Measurements from ENCODE around the gene CMTM5. TPM values are rescaled to one million over a fixed set of nuclear protein-coding genes. Genes with fewer than 3 reads are reported as not detected.
"Not testable (repeated sequence)": the region's sequence is repeated elsewhere in the genome, so short reads cannot be mapped to it uniquely, and the experiment has no call there.

CMTM5 gene
- total RNA-seq, 4 donors from 2014 or later, result 0.76 TPM; not detected in 3

GRCh38 chr14:23423657-23424056 lies 46.8 kb downstream of the CMTM5 start:
- DNase-seq (ENCODE audit: low spot score in 2 of 2), result no peak
- Histone ChIP-seq H3K9me3 (no peaks in the 10 kb centered on the region), H3K36me3 (no peaks in the 10 kb centered on the region), H3K4me3 (no peak overlapping the region), H3K27ac (no peak overlapping the region), H3K27me3 (peaks cover 4% of the 10 kb centered on the region), H3K4me1 (no peaks in the 10 kb centered on the region)
- TF ChIP-seq CTCF (IDR thresholded peaks at IDR 0.05), result no peak
- TF ChIP-seq POLR2A (IDR thresholded peaks at IDR 0.05), result no peak
- TF ChIP-seq POLR2AphosphoS5 (IDR thresholded peaks at IDR 0.05), result no peak
- no peak for TF ChIP-seq EP300 (IDR thresholded peaks at IDR 0.05)
- 87% methylated on average over 6 of the region's 6 CpGs for WGBS

- DNase-seq (ENCODE audit: low spot score in 2 of 2), result no peak
- no peak overlapping the region for H3K27ac ChIP-seq
- no peak overlapping the region for H3K4me3 ChIP-seq
- no peaks in the 10 kb centered on the region for H3K9me3 ChIP-seq
- 75% methylated on average over 10 of the region's 10 CpGs for WGBS
- no peaks in the 10 kb centered on the region for H3K4me1 ChIP-seq
- peaks cover 4% of the 10 kb centered on the region for H3K27me3 ChIP-seq
- no peak for TF ChIP-seq POLR2AphosphoS5 (IDR thresholded peaks at IDR 0.05)
- TF ChIP-seq CTCF (IDR thresholded peaks at IDR 0.05), result no peak
- TF ChIP-seq EP300 (IDR thresholded peaks at IDR 0.05), result no peak
- TF ChIP-seq POLR2A (IDR thresholded peaks at IDR 0.05), result no peak
- no peaks in the 10 kb centered on the region for H3K36me3 ChIP-seq
Observed at GRCh38 chr14:23425169-23425568, 48.3 kb downstream of the CMTM5 start.

- H3K4me1 ChIP-seq; H3K27ac ChIP-seq; H3K36me3 ChIP-seq; H3K9me3 ChIP-seq; DNase-seq (ENCODE audit: low spot score in 2 of 2); H3K4me3 ChIP-seq; H3K27me3 ChIP-seq: not testable (repeated sequence)
- 97% methylated on average over 4 of the region's 6 CpGs for WGBS
Observed at GRCh38 chr14:23425798-23426197, 49.0 kb downstream of the CMTM5 start.

- H3K4me3 ChIP-seq, result no peak overlapping the region
- H3K36me3 ChIP-seq, result no peaks in the 10 kb centered on the region
- H3K9me3 ChIP-seq, result no peaks in the 10 kb centered on the region
- WGBS, result 81% methylated on average over 8 of the region's 13 CpGs
- DNase-seq (ENCODE audit: low spot score in 2 of 2), result peak; percentile 50 to 53
- H3K27me3 ChIP-seq, result peaks cover 4% of the 10 kb centered on the region
- no peak overlapping the region for H3K27ac ChIP-seq
- no peaks in the 10 kb centered on the region for H3K4me1 ChIP-seq
- TF ChIP-seq EP300 (IDR thresholded peaks at IDR 0.05), result no peak
- no peak for TF ChIP-seq CTCF (IDR thresholded peaks at IDR 0.05)
- no peak for TF ChIP-seq POLR2AphosphoS5 (IDR thresholded peaks at IDR 0.05)
- TF ChIP-seq POLR2A (IDR thresholded peaks at IDR 0.05), result no peak
Observed at GRCh38 chr14:23428686-23429495, 52.0 kb downstream of the CMTM5 start.

Other genes with a start within 250 kb of the CMTM5 start
- gene SLC7A8, start 193.4 kb upstream of the CMTM5 start, total RNA-seq, result 10 to 100 TPM; 45.2 to 67.7 (median 53.2) TPM
- not detected for gene RNF212B, start 139.1 kb upstream of the CMTM5 start, total RNA-seq
- gene HOMEZ, start 90.9 kb upstream of the CMTM5 start, total RNA-seq, result 10 to 100 TPM in 1 of 4 donors, 1 to 10 TPM in 3; 7.8 to 13.1 (median 8.5) TPM
- 10 to 100 TPM; 15.3 to 29.9 (median 22.5) TPM for gene PPP1R3E, start 74.2 kb upstream of the CMTM5 start, total RNA-seq
- 10 to 100 TPM; 35.4 to 48.4 (median 44.7) TPM for gene BCL2L2, start 70.2 kb upstream of the CMTM5 start, total RNA-seq
- gene PABPN1, start 55.6 kb upstream of the CMTM5 start, total RNA-seq, result 100 to 1,000 TPM in 1 of 4 donors, 10 to 100 TPM in 3; 45.1 to 109 (median 58.8) TPM
- gene SLC22A17, start 24.2 kb upstream of the CMTM5 start, total RNA-seq, result 10 to 100 TPM; 15.4 to 67.6 (median 22.5) TPM
- gene EFS, start 11.9 kb upstream of the CMTM5 start, total RNA-seq, result 10 to 100 TPM; 63.0 to 74.0 (median 64.8) TPM
- 1 to 10 TPM in 1 of 4 donors, under 1 TPM in 1, not detected in 2; 0.68 to 1.2 TPM for gene IL25, start 4.2 kb upstream of the CMTM5 start, total RNA-seq
- gene MYH6, start 31.2 kb downstream of the CMTM5 start, total RNA-seq, result not detected
- not detected for gene MYH7, start 58.6 kb downstream of the CMTM5 start, total RNA-seq
- gene NGDN, start 92.7 kb downstream of the CMTM5 start, total RNA-seq, result 10 to 100 TPM; 31.1 to 61.4 (median 46.5) TPM
- gene ZFHX2, start 174.7 kb downstream of the CMTM5 start, total RNA-seq, result 1 to 10 TPM in 1 of 4 donors, under 1 TPM in 3; 0.16 to 1.4 (median 0.56) TPM
- gene THTPA, start 179.2 kb downstream of the CMTM5 start, total RNA-seq, result 10 to 100 TPM in 2 of 4 donors, 1 to 10 TPM in 2; 7.0 to 16.7 (median 11.8) TPM
- 100 to 1,000 TPM; 117 to 415 (median 150) TPM for gene AP1G2, start 190.7 kb downstream of the CMTM5 start, total RNA-seq
- gene JPH4, start 201.7 kb downstream of the CMTM5 start, total RNA-seq, result under 1 TPM in 3 of 4 donors, not detected in 1; 0.30 to 0.60 (median 0.30) TPM